SK-MEL-5 (cell line): ENCODE data around the gene PECR. TPM values are rescaled to one million over a fixed set of nuclear protein-coding genes. Genes with fewer than 3 reads are reported as not detected.
"Not testable (repeated sequence)": the region's sequence is repeated elsewhere in the genome, so short reads cannot be mapped to it uniquely, and the experiment has no call there.

Experiments
- DNase-seq: peaks from one replicate; pipeline ENCODE4 v3.0.0-alpha.2; 2016; ENCODE audit warnings: low read depth, low spot score
- in situ Hi-C: cut with HindIII; loops from 2 replicates; pipeline ENCODE4 v1.10.0; 2016; ENCODE audit warnings: low sequenced_read_pairs, high pct_unique_total_duplicates, low pct_unique_long_range_greater_than_20kb
- total RNA-seq: library from RNA; depleted of rRNA; stranded (reverse); fragments of >200 nt; shearing (Covaris generic); gene quantifications from 2 replicates; pipeline ENCODE4 v1.2.3, GENCODE V29; 2014; rRNA removed

PECR gene
- total RNA-seq, 1 experiment from 2014 or later, result 33.1 TPM

GRCh38 chr2:215998636-215999035 lies 83.0 kb downstream of the PECR start:
- peak; percentile 96 for DNase-seq
- in situ Hi-C loops, result no loop called here

GRCh38 chr2:215997219-215997618 lies 84.4 kb downstream of the PECR start:
- in situ Hi-C loops, result no loop called here
- no peak for DNase-seq

- no peak for DNase-seq
- in situ Hi-C loops, result no loop called here
Measured at GRCh38 chr2:215994911-215995310, 86.7 kb downstream of the PECR start.

DNA sequence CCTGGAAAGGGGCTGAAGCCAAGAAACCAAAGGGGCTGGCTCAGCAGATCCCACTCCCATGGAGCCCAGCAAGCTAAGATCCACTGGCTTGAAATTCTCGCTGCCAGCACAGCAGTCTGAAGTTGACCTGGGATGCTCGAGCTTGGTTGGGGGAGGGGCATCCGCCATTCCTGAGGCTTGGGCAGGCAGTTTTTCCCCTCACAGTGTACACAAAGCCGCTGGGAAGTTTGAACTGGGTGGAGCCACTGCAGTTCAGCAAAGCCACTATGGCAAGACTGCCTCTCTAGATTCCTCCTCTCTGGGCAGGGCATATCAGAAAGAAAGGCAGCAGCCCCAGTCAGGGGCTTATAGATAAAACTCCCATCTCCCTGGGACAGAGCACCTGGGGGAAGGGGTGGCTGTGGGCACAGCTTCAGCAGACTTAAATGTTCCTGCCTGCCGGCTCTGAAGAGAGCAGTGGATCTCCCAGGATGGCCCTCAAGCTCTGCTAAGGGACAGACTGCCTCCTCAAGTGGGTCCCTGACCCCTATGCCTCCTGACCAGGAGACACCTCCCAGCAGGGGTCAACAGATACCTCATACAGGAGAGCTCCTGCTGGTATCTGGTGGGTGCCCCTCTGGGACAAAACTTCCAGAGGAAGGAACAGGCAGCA lies 92.9 kb downstream of the PECR start:
- DNase-seq, in situ Hi-C loops: not testable (repeated sequence)

Other genes starting within 250 kb of the PECR start
- 128 and 133 TPM in 2 replicates for gene MREG, start 68.3 kb downstream of the PECR start, total RNA-seq
- gene TMEM169, start 110 bp upstream of the PECR start, total RNA-seq, result 0.16 and 0.67 TPM in 2 replicates
- 337 and 381 TPM in 2 replicates for gene XRCC5, start 27.5 kb upstream of the PECR start, total RNA-seq